Measurements from ENCODE around the gene CRTAC1.

GRCh38 chr10:97854743-97855142, 175.7 kb downstream of the CRTAC1 start:
- TF ChIP-seq POLR2AphosphoS5 (IDR thresholded peaks at IDR 0.05; ENCODE audit: low read depth, low read length) (no peak), TAF1 (IDR thresholded peaks at IDR 0.05; ENCODE audit: low read depth, low read length) (no peak), POLR2A (IDR thresholded peaks at IDR 0.05; ENCODE audit: low read depth, low read length) (no peak), POU2F2 (IDR thresholded peaks at IDR 0.05; ENCODE audit: low read depth, low read length) (no peak), SPI1 (IDR thresholded peaks at IDR 0.05; ENCODE audit: low read depth, low read length) (no peak), PAX5 (IDR thresholded peaks at IDR 0.05; ENCODE audit: insufficient read depth, low read length, severe bottlenecking) (no peak)

Measured in GM12891 (cell line).